Measurements from ENCODE around the gene ASB3.
"Not testable (repeated sequence)": the region's sequence is repeated elsewhere in the genome, so short reads cannot be mapped to it uniquely, and the experiment has no call there.

Gene ASB3

GRCh38 chr2:53739032-53739431 lies 47.7 kb downstream of the ASB3 start:
- no peak for DNase-seq (ENCODE audit: low read depth)

GRCh38 chr2:53737091-53737490 lies 49.7 kb downstream of the ASB3 start:
- no peak for DNase-seq (ENCODE audit: low read depth)

- no peak for DNase-seq (ENCODE audit: low read depth)
Observed at GRCh38 chr2:53729143-53729762, 57.5 kb downstream of the ASB3 start.

GRCh38 chr2:53727921-53728320 lies 58.8 kb downstream of the ASB3 start:
- DNase-seq (ENCODE audit: low read depth): no peak

GRCh38 chr2:53725662-53726061 lies 61.1 kb downstream of the ASB3 start:
- no peak for DNase-seq (ENCODE audit: low read depth)

- peak; percentile 21 for DNase-seq (ENCODE audit: low read depth)
Observed at GRCh38 chr2:53724536-53724935, 62.2 kb downstream of the ASB3 start.

GRCh38 chr2:53720944-53721343 lies 65.8 kb downstream of the ASB3 start:
- DNase-seq (ENCODE audit: low read depth): not testable (repeated sequence)

- no peak for DNase-seq (ENCODE audit: low read depth)
Observed at GRCh38 chr2:53715568-53715967, 71.2 kb downstream of the ASB3 start.

GRCh38 chr2:53711271-53711780 lies 75.4 kb downstream of the ASB3 start:
- DNase-seq (ENCODE audit: low read depth): no peak

GRCh38 chr2:53708988-53709387 lies 77.8 kb downstream of the ASB3 start:
- no peak for DNase-seq (ENCODE audit: low read depth)

GRCh38 chr2:53701221-53701620 lies 85.5 kb downstream of the ASB3 start:
- DNase-seq (ENCODE audit: low read depth): no peak

GRCh38 chr2:53697686-53698085 lies 89.1 kb downstream of the ASB3 start:
- DNase-seq (ENCODE audit: low read depth): no peak

GRCh38 chr2:53697092-53697491 lies 89.7 kb downstream of the ASB3 start:
- DNase-seq (ENCODE audit: low read depth): no peak

GRCh38 chr2:53695575-53695974 lies 91.2 kb downstream of the ASB3 start:
- no peak for DNase-seq (ENCODE audit: low read depth)

GRCh38 chr2:53694096-53694771 lies 92.5 kb downstream of the ASB3 start:
- no peak for DNase-seq (ENCODE audit: low read depth)

GRCh38 chr2:53690876-53691275 lies 95.9 kb downstream of the ASB3 start:
- no peak for DNase-seq (ENCODE audit: low read depth)

GRCh38 chr2:53672881-53673522 lies 113.8 kb downstream of the ASB3 start:
- no peak for DNase-seq (ENCODE audit: low read depth)

GRCh38 chr2:53670331-53670730 lies 116.4 kb downstream of the ASB3 start:
- no peak for DNase-seq (ENCODE audit: low read depth)

- no peak for DNase-seq (ENCODE audit: low read depth)
Observed at GRCh38 chr2:53668624-53669026, 118.1 kb downstream of the ASB3 start.

- not testable (repeated sequence) for DNase-seq (ENCODE audit: low read depth)
Observed at GRCh38 chr2:53667130-53667529, 119.6 kb downstream of the ASB3 start.

GRCh38 chr2:53660886-53661285 lies 125.9 kb downstream of the ASB3 start:
- no peak for DNase-seq (ENCODE audit: low read depth)

- DNase-seq (ENCODE audit: low read depth): not testable (repeated sequence)
Observed at GRCh38 chr2:53658474-53658873, 128.3 kb downstream of the ASB3 start.

- DNase-seq (ENCODE audit: low read depth): no peak
Observed at GRCh38 chr2:53655256-53655655, 131.5 kb downstream of the ASB3 start.

Measured in GM04503 (cell line).